ENCODE measurements around the gene TMEM256.

DNA sequence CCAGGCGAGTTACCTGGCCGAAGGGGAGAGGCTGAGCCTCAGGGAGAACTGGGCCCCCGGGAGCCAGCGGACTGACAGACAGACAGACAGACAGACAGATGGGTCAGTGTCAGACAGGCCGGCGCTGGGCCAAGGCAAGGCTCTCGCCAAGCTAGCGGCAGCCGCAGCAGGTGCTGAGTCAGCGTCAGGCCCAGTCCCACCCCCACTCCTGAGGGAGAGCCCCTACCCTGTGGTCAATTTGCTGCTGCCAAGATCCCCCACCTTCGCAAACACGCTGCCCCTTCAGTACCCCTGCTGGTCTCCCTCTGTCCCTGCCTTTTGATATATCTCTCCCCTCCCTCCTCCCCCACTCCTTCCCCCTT is 36.9 kb upstream of the TMEM256 start:
- TF ChIP-seq, protein P1, sequence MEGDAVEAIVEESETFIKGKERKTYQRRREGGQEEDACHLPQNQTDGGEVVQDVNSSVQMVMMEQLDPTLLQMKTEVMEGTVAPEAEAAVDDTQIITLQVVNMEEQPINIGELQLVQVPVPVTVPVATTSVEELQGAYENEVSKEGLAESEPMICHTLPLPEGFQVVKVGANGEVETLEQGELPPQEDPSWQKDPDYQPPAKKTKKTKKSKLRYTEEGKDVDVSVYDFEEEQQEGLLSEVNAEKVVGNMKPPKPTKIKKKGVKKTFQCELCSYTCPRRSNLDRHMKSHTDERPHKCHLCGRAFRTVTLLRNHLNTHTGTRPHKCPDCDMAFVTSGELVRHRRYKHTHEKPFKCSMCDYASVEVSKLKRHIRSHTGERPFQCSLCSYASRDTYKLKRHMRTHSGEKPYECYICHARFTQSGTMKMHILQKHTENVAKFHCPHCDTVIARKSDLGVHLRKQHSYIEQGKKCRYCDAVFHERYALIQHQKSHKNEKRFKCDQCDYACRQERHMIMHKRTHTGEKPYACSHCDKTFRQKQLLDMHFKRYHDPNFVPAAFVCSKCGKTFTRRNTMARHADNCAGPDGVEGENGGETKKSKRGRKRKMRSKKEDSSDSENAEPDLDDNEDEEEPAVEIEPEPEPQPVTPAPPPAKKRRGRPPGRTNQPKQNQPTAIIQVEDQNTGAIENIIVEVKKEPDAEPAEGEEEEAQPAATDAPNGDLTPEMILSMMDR (IDR thresholded peaks at IDR 0.05), result no peak
- TF ChIP-seq POLR2AphosphoS5 (IDR thresholded peaks at IDR 0.05; ENCODE audit: insufficient read depth in 1 of 2, low read depth in 1 of 2) (no peak), POLR2A (IDR thresholded peaks at IDR 0.05) (no peak)
